Measurements from ENCODE around the gene ATP1B1. TPM values are rescaled to one million over a fixed set of nuclear protein-coding genes. Genes with fewer than 3 reads are reported as not detected.

The ATP1B1 gene
- total and polyA plus RNA-seq, 9 of the 15 experiments (the other 6 are each of a cell fraction or from before 2014, with no cell fraction given): 0.76 to 3.0 (median 1.7) TPM

DNA sequence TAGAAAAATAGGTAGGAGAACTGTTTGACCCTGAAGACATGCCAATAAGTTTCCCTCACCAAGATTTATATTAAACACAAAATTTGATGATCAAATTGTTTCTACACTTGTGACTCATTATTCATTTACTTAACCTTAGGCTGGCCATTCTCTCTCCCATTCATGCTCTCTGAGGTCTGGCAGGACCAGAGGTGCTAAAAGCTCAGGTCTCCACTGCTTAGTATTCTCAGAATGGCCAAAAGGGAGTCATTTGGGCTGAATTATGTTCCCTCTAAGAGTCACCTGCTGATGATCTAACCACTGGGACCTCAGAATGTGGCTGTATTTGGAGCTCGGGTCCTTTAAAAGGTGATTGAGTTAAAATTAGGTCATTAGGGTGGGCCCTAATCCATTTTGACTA, 47.1 kb upstream of the ATP1B1 start:
- H3K4me1 ChIP-seq (replicated peaks in 1 of 2; ENCODE audit: control insufficient read depth in 2 of 2, insufficient read depth in 2 of 2, low read length in 2 of 2): peaks cover 0 to 20% of the 10 kb centered on the region in 2 experiments; a peak in 4 of 5 replicates
- H3K27ac ChIP-seq (ENCODE audit: extremely low read depth, low read depth, low read length): no peak overlapping the region
- H3K9me3 ChIP-seq (replicated peaks; ENCODE audit: control insufficient read depth, insufficient read depth, low read depth, low read length): no peaks in the 10 kb centered on the region
- H3K4me2 ChIP-seq (ENCODE audit: insufficient read depth, low read length): no peak overlapping the region
- H2AFZ ChIP-seq (ENCODE audit: low read depth, low read length): no peak overlapping the region
- DNase-seq (ENCODE audit: extremely low read depth in 1 of 4, low spot score in 3 of 4): no peak
- TF ChIP-seq EHMT2 (IDR thresholded peaks at IDR 0.05): no peak
- TF ChIP-seq CREM (IDR thresholded peaks at IDR 0.05; ENCODE audit: low read depth): no peak
- TF ChIP-seq ZNF143 (CRISPR knock-in tag; IDR thresholded peaks at IDR 0.05): no peak
- TF ChIP-seq, protein P1, sequence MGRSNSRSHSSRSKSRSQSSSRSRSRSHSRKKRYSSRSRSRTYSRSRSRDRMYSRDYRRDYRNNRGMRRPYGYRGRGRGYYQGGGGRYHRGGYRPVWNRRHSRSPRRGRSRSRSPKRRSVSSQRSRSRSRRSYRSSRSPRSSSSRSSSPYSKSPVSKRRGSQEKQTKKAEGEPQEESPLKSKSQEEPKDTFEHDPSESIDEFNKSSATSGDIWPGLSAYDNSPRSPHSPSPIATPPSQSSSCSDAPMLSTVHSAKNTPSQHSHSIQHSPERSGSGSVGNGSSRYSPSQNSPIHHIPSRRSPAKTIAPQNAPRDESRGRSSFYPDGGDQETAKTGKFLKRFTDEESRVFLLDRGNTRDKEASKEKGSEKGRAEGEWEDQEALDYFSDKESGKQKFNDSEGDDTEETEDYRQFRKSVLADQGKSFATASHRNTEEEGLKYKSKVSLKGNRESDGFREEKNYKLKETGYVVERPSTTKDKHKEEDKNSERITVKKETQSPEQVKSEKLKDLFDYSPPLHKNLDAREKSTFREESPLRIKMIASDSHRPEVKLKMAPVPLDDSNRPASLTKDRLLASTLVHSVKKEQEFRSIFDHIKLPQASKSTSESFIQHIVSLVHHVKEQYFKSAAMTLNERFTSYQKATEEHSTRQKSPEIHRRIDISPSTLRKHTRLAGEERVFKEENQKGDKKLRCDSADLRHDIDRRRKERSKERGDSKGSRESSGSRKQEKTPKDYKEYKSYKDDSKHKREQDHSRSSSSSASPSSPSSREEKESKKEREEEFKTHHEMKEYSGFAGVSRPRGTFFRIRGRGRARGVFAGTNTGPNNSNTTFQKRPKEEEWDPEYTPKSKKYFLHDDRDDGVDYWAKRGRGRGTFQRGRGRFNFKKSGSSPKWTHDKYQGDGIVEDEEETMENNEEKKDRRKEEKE (IDR thresholded peaks at IDR 0.05; ENCODE audit: borderline replicate concordance in 1 of 2, control insufficient read depth in 1 of 2, low read depth in 2 of 2, low read length in 1 of 2): no peak
- no peak for TF ChIP-seq ZNF507 (tag; conservative IDR thresholded peaks at IDR 0.05)
- ChIA-PET POLR2A (interaction anchor here (0.5 to 1.4 kb wide), 2 partner anchors 12 to 13 kb away, joined by 3 read pairs; no protein-coding TSS in a partner anchor), CTCF (ENCODE audit: low intra/inter-chr PET ratio) (no interaction called here)
- H3K36me3 ChIP-seq (ENCODE audit: control insufficient read depth, insufficient read depth, low read length): no peaks in the 10 kb centered on the region
- no peak for ATAC-seq
- intact Hi-C loops (cut with micrococcal nuclease) (no loop called here), in situ Hi-C loops (cut with MboI) (no loop called here)
- no peak overlapping the region for H3K4me3 ChIP-seq
- H4K20me1 ChIP-seq (replicated peaks; ENCODE audit: control insufficient read depth, insufficient read depth, low read length): no peaks in the 10 kb centered on the region
- H3K9me1 ChIP-seq (ENCODE audit: control insufficient read depth, insufficient read depth, low read length): no peaks in the 10 kb centered on the region
- H3K79me2 ChIP-seq (ENCODE audit: control insufficient read depth, insufficient read depth, low read length): no peaks in the 10 kb centered on the region
- no peak overlapping the region for H3K9ac ChIP-seq (ENCODE audit: insufficient read depth in 1 of 2, low read depth in 2 of 2, low read length in 2 of 2)
- BruUV-seq (replicated peaks): no TSS peak
- 22% methylated on average over 1 of the region's 1 CpG for WGBS (ENCODE audit: insufficient coverage, low coverage, missing lambda C conversion rate)
- H3K27me3 ChIP-seq (ENCODE audit: control insufficient read depth in 2 of 2, insufficient read depth in 2 of 2, low read length in 2 of 2): peaks cover 0 to 8% of the 10 kb centered on the region in 2 experiments; a peak in 1 of 5 replicates
- no peak for FAIRE-seq
